RWPE1 (cell line): ENCODE results near the gene KRT84.

ENCODE experiments used
- CTCF ChIA-PET: fragments of 350-600 bp; sonication (Branson Sonifier 250); formaldehyde crosslinking; extraction: SDS; loops from one replicate; lab custom pipeline; 2021; lab: Yijun Ruan, JAX
- POLR2A ChIA-PET: fragments of 400-600 bp; formaldehyde crosslinking; extraction: SDS; loops from one replicate; lab custom pipeline; 2020; ENCODE audit warnings: antibody characterized with exemption; ENCODE audit not compliant: low non-redundant PET; lab: Yijun Ruan, JAX
- DNase-seq: peaks from one replicate; pipeline ENCODE4 v3.0.0; 2012; ENCODE audit warnings: low spot score
- H3K27ac ChIP-seq: fragments of 450-650 bp; 2 replicates; pipeline ENCODE4 v1.5.1; 2017
- CTCF ChIP-seq: fragments of 450-650 bp; conservative IDR thresholded peaks from 2 replicates; pipeline ENCODE4 v1.5.1; 2017; ENCODE audit warnings: low read depth, mild to moderate bottlenecking

Gene KRT84

GRCh38 chr12:52331833-52332232, 53.6 kb downstream of the KRT84 start:
- no peak for TF ChIP-seq CTCF
- DNase-seq, result no peak
- ChIA-PET CTCF (interaction anchor here (0.7 kb wide), 1 partner anchor 33 kb away, joined by 4 read pairs; no protein-coding TSS in a partner anchor), POLR2A (no interaction called here)
- no peak overlapping the region for H3K27ac ChIP-seq

GRCh38 chr12:52331039-52331438, 54.4 kb downstream of the KRT84 start:
- no peak for DNase-seq
- POLR2A ChIA-PET, result no interaction called here
- H3K27ac ChIP-seq, result no peak overlapping the region
- no peak for TF ChIP-seq CTCF
- CTCF ChIA-PET, result interaction anchor here (0.6 to 0.7 kb wide), 3 partner anchors 42 to 138 kb away, joined by 3 to 4 read pairs (median 4); no protein-coding TSS in a partner anchor

DNA sequence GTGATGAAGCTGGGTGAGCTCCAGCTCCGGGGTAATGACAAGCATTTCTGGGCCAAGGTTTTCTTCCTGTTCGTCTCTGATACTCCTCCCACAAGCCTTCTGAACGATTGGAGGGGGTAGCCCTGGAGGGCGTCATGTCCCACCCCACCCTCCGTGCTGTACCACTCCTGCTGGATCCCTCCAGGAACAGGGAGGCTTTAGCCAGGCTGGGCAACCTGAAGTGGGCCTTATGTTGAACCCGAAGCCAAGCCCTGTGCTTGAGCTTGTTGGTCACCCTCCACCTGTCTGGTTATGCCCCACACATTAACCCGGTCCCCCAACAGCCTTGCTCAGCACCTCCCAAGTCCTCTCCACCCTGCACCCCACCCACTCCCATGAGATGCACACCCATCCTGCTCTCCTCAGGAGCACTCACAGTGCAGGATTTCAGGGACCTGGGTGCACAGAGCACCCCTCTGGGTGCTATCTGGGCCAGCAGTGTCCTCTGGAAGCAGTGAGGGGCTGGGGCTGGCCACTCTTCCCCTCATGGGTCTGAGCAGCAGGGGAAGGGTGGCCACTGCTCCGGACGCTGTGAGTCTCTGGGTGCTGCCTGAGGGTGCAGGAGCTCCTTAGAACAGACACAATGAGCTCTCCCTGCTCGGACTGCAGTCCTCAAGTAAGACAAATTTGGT, 57.5 kb downstream of the KRT84 start:
- CTCF ChIA-PET, result interaction anchor here (0.6 to 2.4 kb wide), 33 partner anchors 11 to 1602 kb away, joined by 3 to 15 read pairs (median 4); no protein-coding TSS in a partner anchor
- H3K27ac ChIP-seq, result peak overlapping the region; percentile 74
- TF ChIP-seq CTCF, result peak; percentile 39; the same call in 1 of the 2 replicates
- POLR2A ChIA-PET, result no interaction called here
- no peak for DNase-seq
